T-helper 2 cell (primary cell): ENCODE measurements around the gene VPS11.
"Not testable (repeated sequence)": the region's sequence is repeated elsewhere in the genome, so short reads cannot be mapped to it uniquely, and the experiment has no call there.

Source experiments
- DNase-seq, 5 experiments: peaks; one replicate each; pipeline versions ENCODE4 v3.0.0 to v3.0.0-alpha.2; 2012 to 2022
- total RNA-seq, 2 donors: gene quantifications; one replicate each; lab custom pipeline; 2026; lab: John Stamatoyannopoulos, UW

Gene VPS11
- total RNA-seq = 101 to 132 reads per million in 2 donors

GRCh38 chr11:119067371-119068222 lies at the start of gene VPS11:
TSS of gene VPS11 (plus strand) at chr11:119067818. CDS start at chr11:119067824, 6 bp downstream.
- peak; percentile 95 to 99 (median 98) for DNase-seq

- DNase-seq = peak; percentile 88 to 99 (median 95)
These were observed 49.3 kb upstream of the VPS11 start, which contains the start of the genes RPS25 and TRAPPC4 for GRCh38 chr11:119018074-119018938. TSS of gene RPS25 (minus strand) at chr11:119018343. CDS start at chr11:119018284, 59 bp downstream. TSS of gene TRAPPC4 (plus strand) at chr11:119018766. CDS start at chr11:119018796, 30 bp downstream.

- DNase-seq = no peak
These were observed 47.6 kb upstream of the VPS11 start for GRCh38 chr11:119019996-119020395.

- no peak for DNase-seq
These were observed 46.0 kb upstream of the VPS11 start for GRCh38 chr11:119021631-119022030.

GRCh38 chr11:119023741-119024140 lies 43.9 kb upstream of the VPS11 start:
- DNase-seq = no peak

- no peak for DNase-seq
These were observed 43.1 kb upstream of the VPS11 start for GRCh38 chr11:119024430-119025098.

GRCh38 chr11:119025099-119025473 lies 42.5 kb upstream of the VPS11 start:
- DNase-seq = no peak

GRCh38 chr11:119025541-119025940 lies 42.1 kb upstream of the VPS11 start:
- DNase-seq = no peak

- DNase-seq = no peak
These were observed 41.4 kb upstream of the VPS11 start for GRCh38 chr11:119025978-119026766.

GRCh38 chr11:119026970-119027369 lies 40.6 kb upstream of the VPS11 start:
- DNase-seq = no peak

GRCh38 chr11:119027561-119028345 lies 39.9 kb upstream of the VPS11 start:
- DNase-seq = no peak

- DNase-seq = no peak
These were observed 39.1 kb upstream of the VPS11 start for GRCh38 chr11:119028346-119029068.

- no peak for DNase-seq
These were observed 38.6 kb upstream of the VPS11 start for GRCh38 chr11:119029069-119029339.

GRCh38 chr11:119029340-119030028 lies 38.1 kb upstream of the VPS11 start:
- peak in 2 of 5 experiments; percentile 35 to 47 for DNase-seq

GRCh38 chr11:119030029-119030328 lies 37.6 kb upstream of the VPS11 start:
- no peak for DNase-seq

GRCh38 chr11:119030329-119031047 lies 37.1 kb upstream of the VPS11 start, which contains the start of gene SLC37A4:
TSS of gene SLC37A4 (minus strand) at chr11:119030877.
- peak; percentile 94 to 99 (median 99) for DNase-seq

GRCh38 chr11:119031912-119032280 lies 35.7 kb upstream of the VPS11 start:
- DNase-seq = no peak

- DNase-seq = not testable (repeated sequence)
These were observed 34.2 kb upstream of the VPS11 start for GRCh38 chr11:119033421-119033820.

GRCh38 chr11:119034813-119035212 lies 32.8 kb upstream of the VPS11 start:
- no peak for DNase-seq
